Fibroblast of pulmonary artery (primary cell): Measurements from ENCODE around the gene REN.

Experiments
- DNase-seq: peaks from one replicate; pipeline ENCODE4 v3.0.0-alpha.2; 2010; ENCODE audit warnings: low read depth
- H3K4me3 ChIP-seq: replicated peaks from 2 replicates; pipeline ENCODE4 v1.5.1; 2011; ENCODE audit warnings: low read depth, mild to moderate bottlenecking, control low read depth, low read length, moderate library complexity
- TF ChIP-seq, protein P1 (sequence below): IDR thresholded peaks from 2 replicates; pipeline ENCODE4 v1.5.1; 2011; ENCODE audit warnings: mild to moderate bottlenecking, control low read depth, low read length, inconsistent platforms; ENCODE audit errors: missing control alignments

Gene REN

DNA sequence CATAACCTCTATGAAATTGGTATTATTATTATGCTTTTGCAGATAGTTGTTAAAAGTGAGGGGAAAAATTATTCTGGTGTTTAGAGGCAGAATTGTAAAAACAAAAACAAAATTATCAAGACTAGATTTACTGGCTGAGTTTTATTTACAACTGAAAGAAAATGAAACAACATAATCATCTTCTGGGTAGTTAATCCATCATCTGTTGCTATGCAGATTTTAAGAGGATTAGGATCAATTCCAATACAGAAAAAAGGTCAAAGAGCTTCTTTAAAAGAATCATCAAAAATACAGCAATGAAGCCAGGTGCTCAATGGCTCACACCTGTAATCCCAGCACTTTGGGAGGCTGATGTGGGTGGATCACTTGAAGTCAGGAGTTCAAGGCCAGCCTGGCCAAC lies 39.3 kb upstream of the REN start:
- no peak overlapping the region for H3K4me3 ChIP-seq
- DNase-seq = no peak
- TF ChIP-seq, protein P1, sequence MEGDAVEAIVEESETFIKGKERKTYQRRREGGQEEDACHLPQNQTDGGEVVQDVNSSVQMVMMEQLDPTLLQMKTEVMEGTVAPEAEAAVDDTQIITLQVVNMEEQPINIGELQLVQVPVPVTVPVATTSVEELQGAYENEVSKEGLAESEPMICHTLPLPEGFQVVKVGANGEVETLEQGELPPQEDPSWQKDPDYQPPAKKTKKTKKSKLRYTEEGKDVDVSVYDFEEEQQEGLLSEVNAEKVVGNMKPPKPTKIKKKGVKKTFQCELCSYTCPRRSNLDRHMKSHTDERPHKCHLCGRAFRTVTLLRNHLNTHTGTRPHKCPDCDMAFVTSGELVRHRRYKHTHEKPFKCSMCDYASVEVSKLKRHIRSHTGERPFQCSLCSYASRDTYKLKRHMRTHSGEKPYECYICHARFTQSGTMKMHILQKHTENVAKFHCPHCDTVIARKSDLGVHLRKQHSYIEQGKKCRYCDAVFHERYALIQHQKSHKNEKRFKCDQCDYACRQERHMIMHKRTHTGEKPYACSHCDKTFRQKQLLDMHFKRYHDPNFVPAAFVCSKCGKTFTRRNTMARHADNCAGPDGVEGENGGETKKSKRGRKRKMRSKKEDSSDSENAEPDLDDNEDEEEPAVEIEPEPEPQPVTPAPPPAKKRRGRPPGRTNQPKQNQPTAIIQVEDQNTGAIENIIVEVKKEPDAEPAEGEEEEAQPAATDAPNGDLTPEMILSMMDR = no peak

DNA sequence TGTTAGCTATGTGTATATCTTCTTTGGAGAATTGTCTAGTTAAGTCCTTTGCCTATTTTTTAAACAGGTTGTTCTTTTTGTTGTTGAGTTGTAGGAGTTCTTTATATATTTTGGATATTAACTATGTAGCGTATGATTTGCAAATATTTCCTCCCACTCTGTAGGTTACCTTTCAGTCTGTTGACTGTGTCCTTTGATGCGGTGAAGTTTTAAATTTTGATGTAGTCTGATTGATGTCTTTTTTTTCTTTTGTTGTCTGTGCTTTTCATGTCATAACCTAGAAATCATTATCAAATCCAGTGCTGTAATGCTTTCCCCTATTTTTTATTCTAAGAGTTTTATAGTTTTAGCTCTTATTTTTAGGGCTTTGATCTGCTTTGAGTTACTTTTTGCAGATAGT lies 38.8 kb upstream of the REN start:
- no peak for DNase-seq
- H3K4me3 ChIP-seq = no peak overlapping the region
- TF ChIP-seq, protein P1 = no peak

DNA sequence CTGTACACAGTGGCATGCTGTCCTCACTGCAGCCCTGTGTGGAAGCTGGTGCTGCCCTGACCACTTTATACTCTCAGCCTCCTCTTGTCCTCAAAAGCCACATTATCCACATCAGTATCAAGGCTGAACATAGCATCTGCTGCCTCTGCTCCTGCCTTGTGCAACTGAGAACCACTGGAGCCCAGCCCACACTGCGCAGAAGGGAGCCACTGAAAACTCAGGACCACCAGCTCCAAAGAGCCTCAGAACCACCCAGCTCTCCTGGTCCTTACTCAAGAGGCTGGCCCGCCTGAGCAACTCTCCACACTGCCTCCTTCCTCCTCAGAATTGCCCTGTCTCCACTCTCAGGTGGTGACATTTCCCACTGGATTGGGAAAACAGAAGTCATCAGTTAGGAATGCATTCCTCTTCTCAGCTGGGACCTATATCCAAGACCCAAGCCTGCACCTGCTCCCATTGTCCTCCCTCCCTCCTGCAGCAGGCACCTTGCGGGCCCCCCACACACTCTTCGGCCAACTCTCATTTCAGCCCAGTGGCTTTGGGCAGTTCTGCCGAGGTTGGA lies 37.1 kb upstream of the REN start:
- TF ChIP-seq, protein P1 = no peak
- DNase-seq = no peak
- H3K4me3 ChIP-seq = no peak overlapping the region

DNA sequence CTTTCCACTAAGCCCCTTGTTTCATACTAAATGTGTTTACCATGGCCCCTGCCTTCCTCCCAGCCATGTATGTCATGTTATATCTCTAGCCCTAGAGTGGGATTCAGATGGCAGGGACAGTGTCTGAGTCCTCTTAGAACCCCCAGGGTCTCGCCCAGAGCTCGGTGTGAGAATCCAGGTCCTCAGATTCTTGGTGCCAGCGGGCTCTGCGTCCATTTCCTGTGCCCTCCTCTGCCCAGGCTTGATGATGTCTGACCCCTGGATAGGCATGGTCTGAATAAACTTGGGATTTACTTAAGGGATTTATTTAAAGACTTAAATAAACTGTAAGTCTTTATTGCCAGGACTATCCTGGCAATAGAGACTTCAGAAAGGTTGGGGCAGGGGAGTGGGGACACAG lies 36.3 kb upstream of the REN start:
- DNase-seq = no peak
- TF ChIP-seq, protein P1 = no peak
- H3K4me3 ChIP-seq = no peak overlapping the region

DNA sequence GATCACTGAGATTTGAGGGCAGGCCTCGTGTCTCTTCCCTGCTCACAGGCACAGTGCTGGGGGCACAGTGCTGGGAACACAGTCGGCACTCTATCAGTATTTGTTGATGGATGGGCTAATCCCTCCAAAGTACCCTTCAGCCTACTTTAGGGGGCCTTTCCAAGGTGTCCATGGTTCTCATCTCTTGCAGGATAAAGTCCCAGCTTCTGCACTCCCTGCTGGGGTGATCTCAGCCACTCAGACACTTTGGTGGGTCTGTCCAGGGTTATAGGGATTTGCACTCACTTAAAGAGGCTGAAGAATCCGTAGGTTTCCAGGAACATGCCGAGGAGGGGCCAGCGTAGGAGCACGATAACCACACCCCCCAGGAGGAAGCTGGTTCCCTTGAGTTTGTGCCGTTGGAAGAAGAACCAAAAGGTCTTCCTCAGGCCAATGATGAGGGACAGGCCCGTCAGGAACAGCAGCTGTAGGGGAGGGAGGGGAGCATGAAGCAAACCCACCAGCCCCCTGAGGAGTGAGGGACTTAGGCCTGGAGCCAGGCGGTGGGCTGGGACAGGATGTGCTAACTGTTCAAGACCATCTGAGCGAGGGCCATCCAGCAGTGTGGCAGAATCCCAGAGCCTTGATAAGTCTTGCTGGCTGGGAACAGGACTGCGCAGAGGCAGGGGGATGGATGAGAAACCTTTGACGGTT lies 35.4 kb upstream of the REN start:
- no peak for DNase-seq
- H3K4me3 ChIP-seq = no peak overlapping the region
- TF ChIP-seq, protein P1 = no peak

DNA sequence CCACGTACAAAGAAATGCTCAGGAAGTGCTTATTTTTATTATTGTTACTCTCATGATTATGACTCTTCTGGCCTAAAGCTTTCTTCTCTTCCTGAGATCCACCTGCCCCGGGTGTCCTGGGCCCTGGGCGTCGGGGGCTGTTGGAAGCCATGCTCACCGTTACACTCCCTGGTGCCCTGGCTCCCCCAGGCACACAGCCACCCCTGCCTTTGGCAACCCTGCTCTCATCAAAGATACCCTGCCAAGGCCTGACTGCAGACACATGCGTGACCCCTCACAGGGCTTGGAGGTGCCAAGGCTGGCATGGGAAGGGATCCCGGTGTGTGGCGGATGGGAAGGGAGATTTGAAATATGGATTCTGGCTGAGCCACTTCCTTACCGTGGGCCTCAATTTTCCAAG lies 33.4 kb upstream of the REN start:
- DNase-seq = no peak
- TF ChIP-seq, protein P1 = no peak
- no peak overlapping the region for H3K4me3 ChIP-seq
